Measurements from ENCODE around the gene ACTL7B. TPM values are rescaled to one million over a fixed set of nuclear protein-coding genes. Genes with fewer than 3 reads are reported as not detected.

ACTL7B gene
- polyA plus RNA-seq, 1 of the 3 experiments (the other 2 are of a cell fraction): 0.07 TPM

- H3K79me2 ChIP-seq (ENCODE audit: insufficient read depth): no peaks in the 10 kb centered on the region
- H3K4me2 ChIP-seq: no peak overlapping the region
- no peaks in the 10 kb centered on the region for H4K20me1 ChIP-seq (ENCODE audit: insufficient read depth)
- H3K36me3 ChIP-seq (replicated peaks in 1 of 2; ENCODE audit: control insufficient read depth in 1 of 2, insufficient read depth in 2 of 2, low read length in 1 of 2): no peaks in the 10 kb centered on the region
- no peak overlapping the region for H3K27ac ChIP-seq (ENCODE audit: low read depth in 2 of 2, low read length in 1 of 2)
- H3K9ac ChIP-seq: no peak overlapping the region
- WGBS (ENCODE audit: low lambda C conversion rate): 45% methylated on average over 7 of the region's 7 CpGs
- TF ChIP-seq JUND (IDR thresholded peaks at IDR 0.05): no peak
- no peak for TF ChIP-seq GATA2 (CRISPR knock-in tag; IDR thresholded peaks at IDR 0.05)
- TF ChIP-seq NRF1 (IDR thresholded peaks at IDR 0.05; ENCODE audit: low read depth, low read length): no peak
- TF ChIP-seq MEF2A (IDR thresholded peaks at IDR 0.05; ENCODE audit: borderline replicate concordance, low read depth): no peak
- no peak for TF ChIP-seq ZBTB33 (IDR thresholded peaks at IDR 0.05; ENCODE audit: borderline replicate concordance, low read depth)
- TF ChIP-seq RXRA (IDR thresholded peaks at IDR 0.05; ENCODE audit: borderline replicate concordance, low read depth): no peak
- TF ChIP-seq NFIC (IDR thresholded peaks at IDR 0.05; ENCODE audit: borderline replicate concordance): no peak
- no peak for TF ChIP-seq MXI1 (IDR thresholded peaks at IDR 0.05; ENCODE audit: low read depth, low read length)
- no peaks in the 10 kb centered on the region; the same call in 1 of the 2 replicates for H3K27me3 ChIP-seq (ENCODE audit: insufficient read depth)
- no peak overlapping the region for H3K4me3 ChIP-seq (ENCODE audit: low read depth in 2 of 2, low read length in 1 of 2)
- no peak for DNase-seq
- H3K4me1 ChIP-seq (ENCODE audit: control insufficient read depth in 1 of 2, insufficient read depth in 2 of 2, low read depth in 1 of 2, low read length in 1 of 2): no peaks in the 10 kb centered on the region
- no peaks in the 10 kb centered on the region for H3K9me3 ChIP-seq
- POLR2A ChIA-PET: no interaction called here
- no peak overlapping the region for H2AFZ ChIP-seq (ENCODE audit: low read depth)
- CTCF ChIA-PET: interaction anchor here (0.7 to 1.3 kb wide), 2 partner anchors 74 to 1370 kb away, joined by 3 to 4 read pairs; no protein-coding TSS in a partner anchor
- no peaks in the 10 kb centered on the region for H3F3A ChIP-seq (replicated peaks; ENCODE audit: insufficient read depth)
- H3K9me2 ChIP-seq: no peaks in the 10 kb centered on the region
Measured at GRCh38 chr9:108835831-108836230, 20.0 kb downstream of the ACTL7B start.

- H3K36me3 ChIP-seq (replicated peaks in 1 of 2; ENCODE audit: control insufficient read depth in 1 of 2, insufficient read depth in 2 of 2, low read length in 1 of 2): no peaks in the 10 kb centered on the region
- no peak overlapping the region for H3K9ac ChIP-seq
- H3K27ac ChIP-seq (ENCODE audit: low read depth in 2 of 2, low read length in 1 of 2): no peak overlapping the region
- no peaks in the 10 kb centered on the region for H4K20me1 ChIP-seq (ENCODE audit: insufficient read depth)
- no peaks in the 10 kb centered on the region for H3K27me3 ChIP-seq (ENCODE audit: insufficient read depth)
- no peaks in the 10 kb centered on the region for H3K79me2 ChIP-seq (ENCODE audit: insufficient read depth)
- DNase-seq: no peak
- H3K9me2 ChIP-seq: no peaks in the 10 kb centered on the region
- ChIA-PET POLR2A (no interaction called here), CTCF (interaction anchor here (1.3 kb wide), 1 partner anchor 1369 kb away, joined by 3 read pairs; no protein-coding TSS in a partner anchor)
- no peak overlapping the region for H3K4me2 ChIP-seq
- H3F3A ChIP-seq (replicated peaks; ENCODE audit: insufficient read depth): no peaks in the 10 kb centered on the region
- H3K9me3 ChIP-seq: no peaks in the 10 kb centered on the region
- no peaks in the 10 kb centered on the region for H3K4me1 ChIP-seq (ENCODE audit: control insufficient read depth in 1 of 2, insufficient read depth in 2 of 2, low read depth in 1 of 2, low read length in 1 of 2)
- WGBS (ENCODE audit: low lambda C conversion rate): 12% methylated on average over 4 of the region's 4 CpGs
- H3K4me3 ChIP-seq (ENCODE audit: low read depth in 2 of 2, low read length in 1 of 2): no peak overlapping the region
- H2AFZ ChIP-seq (ENCODE audit: low read depth): no peak overlapping the region
- no peak for TF ChIP-seq USF2 (IDR thresholded peaks at IDR 0.05; ENCODE audit: borderline replicate concordance, low read depth, low read length)
- no peak for TF ChIP-seq FOXJ3 (CRISPR knock-in tag; IDR thresholded peaks at IDR 0.05)
- TF ChIP-seq NRF1 (IDR thresholded peaks at IDR 0.05; ENCODE audit: low read depth, low read length): no peak
- no peak for TF ChIP-seq REST (IDR thresholded peaks at IDR 0.05; ENCODE audit: low read depth, low read length)
- no peak for TF ChIP-seq NFIC (IDR thresholded peaks at IDR 0.05; ENCODE audit: borderline replicate concordance)
- no peak for TF ChIP-seq EP300 (IDR thresholded peaks at IDR 0.05; ENCODE audit: borderline replicate concordance in 1 of 2, low read depth in 1 of 2, low read length in 1 of 2)
- no peak for TF ChIP-seq USF1 (IDR thresholded peaks at IDR 0.05; ENCODE audit: borderline replicate concordance, low read depth)
- no peak for TF ChIP-seq MEF2A (IDR thresholded peaks at IDR 0.05; ENCODE audit: borderline replicate concordance, low read depth)
- no peak for TF ChIP-seq JUND (IDR thresholded peaks at IDR 0.05)
- TF ChIP-seq TCF12 (IDR thresholded peaks at IDR 0.05): no peak
- no peak for TF ChIP-seq ZBTB33 (IDR thresholded peaks at IDR 0.05; ENCODE audit: borderline replicate concordance, low read depth)
- TF ChIP-seq SMC3 (IDR thresholded peaks at IDR 0.05; ENCODE audit: low read depth, low read length): no peak
Measured at GRCh38 chr9:108834959-108835665, 20.7 kb downstream of the ACTL7B start.
